ENCODE measurements around the gene CD3E.

DNA sequence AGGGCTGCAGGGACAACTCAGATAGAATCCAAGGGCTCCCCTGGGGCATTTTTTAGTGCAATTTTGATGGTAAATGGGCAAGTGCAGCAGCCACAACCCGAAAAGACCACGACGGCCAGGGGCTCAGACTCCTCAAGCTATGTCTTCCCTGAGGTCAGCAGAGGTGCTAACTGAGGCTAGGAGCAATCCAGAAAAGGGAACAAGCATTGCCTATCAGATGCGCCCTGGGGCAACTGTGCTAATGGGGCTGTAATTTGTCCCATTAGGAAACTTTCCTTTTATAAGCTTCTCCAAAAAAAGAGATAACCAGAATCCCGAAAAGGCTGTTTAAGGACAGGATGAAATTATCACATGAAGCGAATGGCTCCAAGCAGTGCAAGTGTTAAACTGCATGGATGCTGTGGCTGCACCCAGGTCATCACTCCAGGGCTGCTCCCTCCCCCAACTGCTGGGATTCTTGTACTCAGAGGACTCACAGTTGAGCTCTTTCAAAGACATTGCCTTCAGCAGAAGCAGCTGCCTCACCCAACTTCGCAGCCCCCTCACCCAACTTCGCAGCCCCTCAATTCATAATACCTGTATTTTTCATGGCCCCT lies 2.8 kb upstream of the CD3E start:
- TF ChIP-seq CTCF (IDR thresholded peaks at IDR 0.05) (no peak), POLR2A (IDR thresholded peaks at IDR 0.05) (no peak), POLR2AphosphoS5 (IDR thresholded peaks at IDR 0.05) (no peak)
